Measurements from ENCODE around the gene MPL.

- TF ChIP-seq CTCF (IDR thresholded peaks at IDR 0.05) (no peak), POLR2A (IDR thresholded peaks at IDR 0.05) (no peak)
Observed at GRCh38 chr1:43324810-43325209, 12.8 kb upstream of the MPL start.
